ENCODE results near the gene FOXC1. TPM values are rescaled to one million over a fixed set of nuclear protein-coding genes. Genes with fewer than 3 reads are reported as not detected.

The FOXC1 gene
- total and polyA plus RNA-seq, 2 of the 13 experiments (the other 11 are each of a cell fraction or from before 2014, with no cell fraction given): 0.44 to 0.55 TPM

- TF ChIP-seq MAFF (IDR thresholded peaks at IDR 0.05; ENCODE audit: low read depth, low read length) (peak; percentile 82), GPBP1L1 (CRISPR knock-in tag; IDR thresholded peaks at IDR 0.05) (no peak), ZNF282 (IDR thresholded peaks at IDR 0.05; ENCODE audit: partially characterized antibody) (no peak), ZSCAN9 (CRISPR knock-in tag; IDR thresholded peaks at IDR 0.05; ENCODE audit: borderline replicate concordance) (no peak)
These were observed 35.5 kb upstream of the FOXC1 start (continued) for GRCh38 chr6:1574083-1574761.

DNA sequence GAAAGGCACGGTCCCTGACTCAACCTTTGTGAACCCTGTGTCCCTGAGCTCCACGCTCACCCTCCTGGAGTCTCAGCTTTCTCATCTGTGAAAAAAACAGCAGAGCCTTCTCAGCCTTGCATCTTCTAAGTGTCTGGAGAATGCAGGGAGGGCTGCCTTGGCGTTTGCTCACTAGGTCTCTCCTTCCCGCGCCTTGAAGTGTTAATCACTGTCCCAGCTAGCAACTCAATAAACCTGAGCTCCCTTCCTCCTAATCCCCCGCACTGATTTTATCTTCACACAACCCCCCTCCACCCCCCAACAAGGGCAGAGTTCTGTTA is 34.9 kb upstream of the FOXC1 start:
- H3K27ac ChIP-seq (ENCODE audit: extremely low read length, insufficient read depth, low read length): no peak overlapping the region
- FAIRE-seq (no peak), ATAC-seq (no peak), DNase-seq (ENCODE audit: low spot score) (no peak)
- 60% methylated on average over 6 of the region's 6 CpGs for WGBS (ENCODE audit: low lambda C conversion rate)
- TF ChIP-seq JUN (CRISPR knock-in tag; IDR thresholded peaks at IDR 0.05) (no peak), ZNF432 (CRISPR knock-in tag; IDR thresholded peaks at IDR 0.05; ENCODE audit: borderline replicate concordance) (no peak), SRF (IDR thresholded peaks at IDR 0.05; ENCODE audit: low read depth, low read length) (no peak), GZF1 (CRISPR knock-in tag; IDR thresholded peaks at IDR 0.05) (no peak), ZBTB42 (CRISPR knock-in tag; IDR thresholded peaks at IDR 0.05) (no peak), PHF20 (CRISPR knock-in tag; IDR thresholded peaks at IDR 0.05) (no peak)
- TF ChIP-seq, protein P1, sequence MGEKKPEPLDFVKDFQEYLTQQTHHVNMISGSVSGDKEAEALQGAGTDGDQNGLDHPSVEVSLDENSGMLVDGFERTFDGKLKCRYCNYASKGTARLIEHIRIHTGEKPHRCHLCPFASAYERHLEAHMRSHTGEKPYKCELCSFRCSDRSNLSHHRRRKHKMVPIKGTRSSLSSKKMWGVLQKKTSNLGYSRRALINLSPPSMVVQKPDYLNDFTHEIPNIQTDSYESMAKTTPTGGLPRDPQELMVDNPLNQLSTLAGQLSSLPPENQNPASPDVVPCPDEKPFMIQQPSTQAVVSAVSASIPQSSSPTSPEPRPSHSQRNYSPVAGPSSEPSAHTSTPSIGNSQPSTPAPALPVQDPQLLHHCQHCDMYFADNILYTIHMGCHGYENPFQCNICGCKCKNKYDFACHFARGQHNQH (CRISPR knock-in tag; IDR thresholded peaks at IDR 0.05): no peak
- H3K4me2 ChIP-seq (ENCODE audit: low read depth, low read length): peak overlapping the region; percentile 79
- peaks cover 18% of the 10 kb centered on the region for H3K4me1 ChIP-seq (ENCODE audit: insufficient read depth, low read length)
- no peaks in the 10 kb centered on the region for H3K36me3 ChIP-seq (replicated peaks in 1 of 2; ENCODE audit: control insufficient read depth in 1 of 2, insufficient read depth in 2 of 2, low read length in 2 of 2)
- ChIA-PET CTCF (ENCODE audit: low intra/inter-chr PET ratio, low total read pairs) (no interaction called here), POLR2A (no interaction called here)
- peaks cover 5 to 60% of the 10 kb centered on the region in 2 experiments for H3K27me3 ChIP-seq (ENCODE audit: control insufficient read depth in 1 of 2, insufficient read depth in 2 of 2, low read length in 2 of 2)
- no peak overlapping the region for H3K4me3 ChIP-seq (replicated peaks in 1 of 3; ENCODE audit: insufficient read depth in 1 of 3, low read depth in 2 of 3, low read length in 3 of 3)
- H3K9ac ChIP-seq (ENCODE audit: insufficient read depth, low read depth, low read length): 0 out of 2 replicates have a peak overlapping the region, but pooled peaks have one; percentile 24
- BruUV-seq (replicated peaks): no TSS peak
- H3K9me3 ChIP-seq (ENCODE audit: low read length): peaks cover 14% of the 10 kb centered on the region
- H2AFZ ChIP-seq (ENCODE audit: low read length): no peak overlapping the region
- in situ Hi-C loops (cut with HindIII; ENCODE audit: extremely low pct_ligation_motif_present, low pct_unique_long_range_greater_than_20kb): no loop called here
- intact Hi-C loops (cut with micrococcal nuclease; ENCODE audit: unreplicated experiment): no loop called here
- no peaks in the 10 kb centered on the region for H4K20me1 ChIP-seq (ENCODE audit: insufficient read depth, low read length)
- no peaks in the 10 kb centered on the region for H3K79me2 ChIP-seq (ENCODE audit: insufficient read depth, low read length)

Data from HepG2 (cell line).